ENCODE data around the gene LRCH2.

The LRCH2 gene, protein sequence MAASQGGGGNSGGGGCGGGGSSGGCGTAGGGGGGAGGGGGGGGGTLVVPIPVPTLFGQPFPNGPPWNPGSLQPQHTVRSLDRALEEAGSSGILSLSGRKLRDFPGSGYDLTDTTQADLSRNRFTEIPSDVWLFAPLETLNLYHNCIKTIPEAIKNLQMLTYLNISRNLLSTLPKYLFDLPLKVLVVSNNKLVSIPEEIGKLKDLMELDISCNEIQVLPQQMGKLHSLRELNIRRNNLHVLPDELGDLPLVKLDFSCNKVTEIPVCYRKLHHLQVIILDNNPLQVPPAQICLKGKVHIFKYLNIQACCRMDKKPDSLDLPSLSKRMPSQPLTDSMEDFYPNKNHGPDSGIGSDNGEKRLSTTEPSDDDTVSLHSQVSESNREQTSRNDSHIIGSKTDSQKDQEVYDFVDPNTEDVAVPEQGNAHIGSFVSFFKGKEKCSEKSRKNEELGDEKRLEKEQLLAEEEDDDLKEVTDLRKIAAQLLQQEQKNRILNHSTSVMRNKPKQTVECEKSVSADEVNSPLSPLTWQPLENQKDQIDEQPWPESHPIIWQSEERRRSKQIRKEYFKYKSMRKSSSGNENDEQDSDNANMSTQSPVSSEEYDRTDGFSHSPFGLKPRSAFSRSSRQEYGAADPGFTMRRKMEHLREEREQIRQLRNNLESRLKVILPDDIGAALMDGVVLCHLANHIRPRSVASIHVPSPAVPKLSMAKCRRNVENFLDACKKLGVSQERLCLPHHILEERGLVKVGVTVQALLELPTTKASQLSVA

DNA sequence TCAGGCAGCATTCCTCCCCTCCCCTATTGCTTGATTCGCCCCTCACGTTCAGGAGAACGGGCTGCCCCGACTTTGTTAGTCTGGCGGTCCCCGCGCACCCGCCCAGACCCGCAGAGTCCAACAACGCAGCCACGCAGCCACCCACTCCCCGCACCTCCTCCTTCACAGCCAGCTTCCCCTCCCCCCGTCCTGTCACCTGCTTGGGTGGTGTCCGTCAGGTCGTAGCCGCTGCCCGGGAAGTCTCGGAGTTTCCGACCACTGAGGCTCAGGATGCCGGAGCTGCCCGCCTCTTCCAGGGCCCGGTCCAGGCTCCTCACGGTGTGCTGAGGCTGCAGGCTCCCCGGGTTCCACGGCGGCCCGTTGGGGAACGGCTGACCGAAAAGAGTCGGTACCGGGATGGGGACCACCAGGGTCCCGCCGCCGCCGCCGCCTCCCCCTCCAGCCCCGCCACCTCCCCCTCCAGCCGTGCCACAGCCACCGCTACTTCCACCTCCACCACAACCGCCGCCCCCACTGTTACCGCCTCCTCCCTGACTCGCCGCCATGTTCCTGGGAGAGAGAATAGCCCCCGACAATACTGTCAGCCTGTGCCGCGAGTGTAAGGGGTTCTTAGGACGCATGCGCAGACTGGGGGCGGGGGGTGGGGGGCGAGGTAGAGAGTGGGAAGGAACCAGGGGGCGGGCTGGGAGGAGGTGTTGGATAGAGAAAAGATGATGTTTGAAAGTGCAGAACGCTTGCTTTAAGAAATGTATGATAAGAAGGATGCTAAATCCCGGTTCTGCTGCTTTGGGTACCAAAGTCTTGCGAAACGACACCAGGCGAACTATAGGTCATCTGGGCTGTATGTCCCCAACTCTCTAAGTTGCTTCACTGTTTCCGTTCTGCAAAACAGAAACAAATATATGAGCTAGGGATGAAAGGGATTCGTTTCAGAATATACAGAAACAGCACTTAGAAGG lies at the start of gene LRCH2:
Gene LRCH2, minus strand, starts transcription at position 600 of the 959 bp plus-strand sequence. Its CDS starts 55 bp downstream, at position 545.
- Mint-ChIP-seq H3K27ac (ENCODE audit: low read depth) (no peak within 1 kb of the TSS), H3K9me3 (no peaks in the 10 kb centered on the region), H3K4me1 (no peaks in the 10 kb centered on the region), H3K27me3 (no peaks in the 10 kb centered on the region), H3K36me3 (ENCODE audit: insufficient read depth) (no peaks in the 10 kb centered on the region), H3K4me3 (no peak within 1 kb of the TSS)
- DNase-seq (ENCODE audit: low spot score in 2 of 2) (no peak), ATAC-seq (replicated peaks; ENCODE audit: extremely low read depth, poor library complexity, severe bottlenecking) (no peak)

DNA sequence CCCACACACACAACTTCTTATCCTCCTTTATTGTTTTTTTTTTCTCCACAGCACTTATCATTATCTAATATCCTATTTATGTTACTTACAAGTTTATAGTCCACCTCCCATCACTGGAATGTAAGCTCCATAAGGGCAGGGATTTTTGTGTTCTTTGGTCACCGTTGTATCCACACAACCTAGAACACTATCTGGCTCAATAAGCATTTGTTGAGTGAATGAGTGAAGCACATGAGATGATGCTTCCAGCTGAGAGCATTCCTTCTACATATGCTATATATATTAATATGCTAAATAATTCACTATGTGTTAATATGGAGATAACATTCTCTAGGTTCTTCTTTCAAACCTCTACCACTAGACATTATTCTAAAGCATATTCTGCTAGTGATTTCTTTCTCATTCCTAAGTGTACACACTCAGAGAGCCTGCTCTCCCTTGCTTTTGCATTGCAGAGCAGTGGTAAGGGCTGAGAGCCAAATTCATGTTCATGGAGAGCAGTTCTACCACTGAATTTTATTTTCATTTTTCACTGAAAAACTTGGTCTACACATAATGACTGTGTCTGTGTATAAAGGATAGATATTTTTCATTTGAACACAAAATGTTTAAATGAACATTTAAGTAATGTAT lies 35.3 kb upstream of the LRCH2 start:
- H3K27me3 Mint-ChIP-seq, result no peaks in the 10 kb centered on the region
- no peak for DNase-seq (ENCODE audit: low spot score in 2 of 2)
- H3K27ac Mint-ChIP-seq (ENCODE audit: low read depth), result no peak overlapping the region
- no peaks in the 10 kb centered on the region for H3K9me3 Mint-ChIP-seq
- no peaks in the 10 kb centered on the region for H3K4me1 Mint-ChIP-seq
- H3K36me3 Mint-ChIP-seq (ENCODE audit: insufficient read depth), result no peaks in the 10 kb centered on the region
- ATAC-seq (replicated peaks; ENCODE audit: extremely low read depth, poor library complexity, severe bottlenecking), result no peak
- no peak overlapping the region for H3K4me3 Mint-ChIP-seq

DNA sequence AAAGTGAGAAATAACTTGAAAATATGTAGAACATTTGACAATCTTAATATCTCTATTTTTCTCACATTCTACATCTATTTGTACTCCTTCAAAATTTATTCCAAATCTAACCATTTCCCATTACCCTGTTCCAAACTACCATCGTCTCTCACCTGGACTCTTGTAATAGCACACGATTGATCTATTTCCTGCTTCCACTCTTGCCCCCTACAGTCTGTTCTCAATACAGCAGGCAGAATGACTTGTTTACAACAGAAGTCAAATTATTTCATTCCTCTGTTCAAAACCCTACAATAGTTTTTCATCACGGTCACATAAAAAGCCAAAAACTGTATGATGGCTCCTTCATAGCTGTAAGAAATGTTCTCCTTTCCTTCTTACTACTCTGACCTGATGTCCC lies 34.5 kb upstream of the LRCH2 start:
- Mint-ChIP-seq H3K27ac (ENCODE audit: low read depth) (no peak overlapping the region), H3K27me3 (no peaks in the 10 kb centered on the region), H3K4me3 (no peak overlapping the region), H3K36me3 (ENCODE audit: insufficient read depth) (no peaks in the 10 kb centered on the region), H3K4me1 (no peaks in the 10 kb centered on the region), H3K9me3 (no peaks in the 10 kb centered on the region)
- DNase-seq (ENCODE audit: low spot score in 2 of 2), result no peak
- no peak for ATAC-seq (replicated peaks; ENCODE audit: extremely low read depth, poor library complexity, severe bottlenecking)

DNA sequence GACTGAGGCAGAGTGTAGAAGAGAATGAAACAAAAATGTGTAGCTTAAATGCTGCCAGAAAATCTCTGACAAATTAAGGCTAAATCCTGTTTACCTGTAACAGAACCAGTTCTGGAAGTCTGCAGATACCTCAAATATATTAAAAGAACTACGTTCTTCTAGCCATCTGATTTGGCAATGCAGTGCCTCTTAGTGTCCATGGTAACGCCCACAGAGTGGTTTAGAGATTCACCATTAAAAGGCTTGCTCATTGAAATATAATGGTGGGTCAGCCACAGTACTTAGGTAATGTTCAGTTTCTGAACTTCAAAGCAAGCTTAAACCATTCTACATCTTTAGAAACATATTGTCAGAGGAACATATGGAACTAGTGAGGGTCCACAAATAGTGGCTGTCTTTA lies 32.4 kb upstream of the LRCH2 start:
- no peak for ATAC-seq (replicated peaks; ENCODE audit: extremely low read depth, poor library complexity, severe bottlenecking)
- Mint-ChIP-seq H3K27me3 (no peaks in the 10 kb centered on the region), H3K4me3 (no peak overlapping the region), H3K27ac (ENCODE audit: low read depth) (no peak overlapping the region), H3K4me1 (no peaks in the 10 kb centered on the region), H3K9me3 (no peaks in the 10 kb centered on the region), H3K36me3 (ENCODE audit: insufficient read depth) (no peaks in the 10 kb centered on the region)
- DNase-seq (ENCODE audit: low spot score in 2 of 2), result no peak

DNA sequence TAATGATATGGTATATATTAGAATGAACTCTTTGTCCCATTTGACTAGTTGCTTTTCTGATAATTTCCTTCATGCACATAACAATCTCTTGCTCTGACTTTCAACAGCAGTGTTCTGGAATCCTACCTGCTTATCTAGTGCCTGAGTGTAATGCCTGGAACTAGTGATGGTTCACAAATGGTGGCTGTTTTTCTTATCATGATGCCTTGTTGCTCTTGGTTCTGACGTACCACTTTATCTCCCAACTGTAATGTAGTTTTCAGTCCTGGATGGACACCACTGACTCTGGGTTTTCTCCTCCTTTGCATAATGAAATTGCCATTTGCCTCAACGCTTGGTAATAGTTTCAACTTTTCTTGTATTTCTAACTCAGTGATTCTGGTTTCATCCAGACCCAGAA lies 30.1 kb upstream of the LRCH2 start:
- H3K27me3 Mint-ChIP-seq, result no peaks in the 10 kb centered on the region
- H3K36me3 Mint-ChIP-seq (ENCODE audit: insufficient read depth), result no peaks in the 10 kb centered on the region
- no peak for DNase-seq (ENCODE audit: low spot score in 2 of 2)
- H3K9me3 Mint-ChIP-seq, result no peaks in the 10 kb centered on the region
- H3K4me1 Mint-ChIP-seq, result no peaks in the 10 kb centered on the region
- no peak overlapping the region for H3K27ac Mint-ChIP-seq (ENCODE audit: low read depth)
- H3K4me3 Mint-ChIP-seq, result no peak overlapping the region
- ATAC-seq (replicated peaks; ENCODE audit: extremely low read depth, poor library complexity, severe bottlenecking), result no peak

DNA sequence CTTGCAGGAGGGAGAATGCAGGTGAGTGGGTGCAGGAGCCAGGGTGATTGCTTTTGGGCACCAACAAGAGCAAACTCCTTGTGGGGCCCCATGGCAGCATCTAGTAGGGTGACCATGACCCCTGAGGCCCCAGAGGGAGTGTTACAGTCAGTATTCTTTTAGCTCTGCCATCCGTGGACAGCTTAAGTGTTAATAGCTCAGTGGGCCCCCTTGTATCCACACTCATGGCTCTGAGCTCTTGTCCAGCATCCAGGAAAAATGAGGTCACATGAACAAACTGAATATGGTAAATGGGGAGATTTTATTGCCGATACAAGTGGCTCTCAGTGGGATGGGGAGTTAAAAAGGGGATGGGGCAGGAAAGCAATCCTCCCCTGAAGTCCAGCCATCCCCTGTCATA lies 27.3 kb upstream of the LRCH2 start:
- Mint-ChIP-seq H3K36me3 (ENCODE audit: insufficient read depth) (no peaks in the 10 kb centered on the region), H3K9me3 (peaks cover 10% of the 10 kb centered on the region), H3K27me3 (no peaks in the 10 kb centered on the region), H3K4me3 (no peak overlapping the region), H3K27ac (ENCODE audit: low read depth) (no peak overlapping the region), H3K4me1 (no peaks in the 10 kb centered on the region)
- ATAC-seq (replicated peaks; ENCODE audit: extremely low read depth, poor library complexity, severe bottlenecking), result no peak
- no peak for DNase-seq (ENCODE audit: low spot score in 2 of 2)

DNA sequence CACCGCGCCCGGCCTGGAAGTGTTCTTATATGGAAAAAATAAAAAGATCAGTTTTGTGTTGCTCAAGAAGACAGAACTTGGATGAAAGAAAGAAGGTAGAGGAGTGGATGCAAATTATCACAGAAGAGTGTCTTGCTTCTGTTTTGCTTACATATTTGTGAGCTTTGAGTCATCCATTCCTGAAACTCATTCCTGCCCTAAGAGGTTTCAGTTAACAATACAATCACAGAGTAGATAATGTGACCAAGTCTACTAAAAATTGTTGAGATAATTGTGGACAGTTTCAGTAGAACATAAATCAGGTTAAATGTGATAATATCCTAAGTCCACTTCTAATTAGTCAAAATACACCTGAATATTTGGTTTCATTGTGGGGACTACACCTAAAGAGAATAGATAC lies 26.4 kb upstream of the LRCH2 start:
- Mint-ChIP-seq H3K9me3 (peaks cover 10% of the 10 kb centered on the region), H3K4me3 (no peak overlapping the region), H3K36me3 (ENCODE audit: insufficient read depth) (no peaks in the 10 kb centered on the region), H3K27me3 (no peaks in the 10 kb centered on the region), H3K27ac (ENCODE audit: low read depth) (no peak overlapping the region), H3K4me1 (no peaks in the 10 kb centered on the region)
- no peak for DNase-seq (ENCODE audit: low spot score in 2 of 2)
- ATAC-seq (replicated peaks; ENCODE audit: extremely low read depth, poor library complexity, severe bottlenecking), result no peak

DNA sequence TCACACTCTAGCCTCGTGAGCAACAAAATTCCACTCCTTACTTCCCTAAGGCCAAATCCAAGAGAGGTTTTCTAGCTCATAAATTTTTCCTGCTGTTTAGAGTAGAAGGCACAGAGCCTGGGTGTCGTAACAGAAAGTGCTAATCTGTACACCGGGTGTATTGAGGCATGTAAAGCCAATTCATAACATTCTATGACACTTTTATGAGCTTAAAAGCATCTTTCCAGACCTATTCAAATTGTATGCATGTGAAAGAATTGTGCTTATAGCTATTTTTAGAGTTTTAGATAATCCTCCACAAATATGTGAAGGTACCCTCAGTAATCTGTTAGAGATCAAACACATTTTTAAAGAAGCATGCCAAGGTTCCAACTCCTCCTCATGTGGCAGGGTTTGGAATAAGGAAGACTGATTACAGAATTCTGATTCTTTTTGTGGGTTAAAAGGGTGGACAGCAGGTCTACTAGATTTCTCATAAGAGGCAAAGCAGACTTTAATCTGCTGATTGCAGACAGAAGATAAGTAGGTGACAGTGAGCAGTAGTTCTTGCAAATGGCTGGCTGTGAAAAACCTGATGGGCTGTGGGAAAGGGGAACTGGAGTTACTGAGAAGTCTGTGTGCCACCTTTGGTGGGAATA lies 25.5 kb upstream of the LRCH2 start:
- Mint-ChIP-seq H3K4me3 (no peak overlapping the region), H3K9me3 (peaks cover 10% of the 10 kb centered on the region), H3K27me3 (no peaks in the 10 kb centered on the region), H3K36me3 (ENCODE audit: insufficient read depth) (no peaks in the 10 kb centered on the region), H3K4me1 (no peaks in the 10 kb centered on the region), H3K27ac (ENCODE audit: low read depth) (no peak overlapping the region)
- ATAC-seq (replicated peaks; ENCODE audit: extremely low read depth, poor library complexity, severe bottlenecking) (no peak), DNase-seq (ENCODE audit: low spot score in 2 of 2) (no peak)

DNA sequence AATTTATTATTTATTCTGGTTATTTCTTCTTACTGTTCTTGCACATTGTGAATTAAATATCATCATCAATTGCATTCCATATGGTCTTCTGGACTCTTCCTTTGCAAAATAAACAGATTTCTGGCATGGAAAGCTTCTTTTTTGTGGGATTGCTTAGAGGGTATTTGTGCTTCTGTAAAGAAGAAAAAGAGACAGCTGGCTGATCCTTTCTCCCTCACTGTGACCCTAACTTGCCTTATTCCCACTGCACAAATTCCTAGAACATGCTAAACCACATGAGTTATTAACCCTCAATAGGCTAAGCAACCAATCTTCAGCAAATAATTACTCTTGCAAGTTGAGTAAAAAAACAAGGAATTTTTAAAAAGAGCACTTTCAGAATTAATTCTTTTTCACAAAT lies 23.8 kb upstream of the LRCH2 start:
- DNase-seq (ENCODE audit: low spot score in 2 of 2), result no peak
- Mint-ChIP-seq H3K27ac (ENCODE audit: low read depth) (no peak overlapping the region), H3K27me3 (no peaks in the 10 kb centered on the region), H3K4me1 (no peaks in the 10 kb centered on the region), H3K36me3 (ENCODE audit: insufficient read depth) (no peaks in the 10 kb centered on the region), H3K9me3 (peaks cover 15% of the 10 kb centered on the region), H3K4me3 (no peak overlapping the region)
- no peak for ATAC-seq (replicated peaks; ENCODE audit: extremely low read depth, poor library complexity, severe bottlenecking)

DNA sequence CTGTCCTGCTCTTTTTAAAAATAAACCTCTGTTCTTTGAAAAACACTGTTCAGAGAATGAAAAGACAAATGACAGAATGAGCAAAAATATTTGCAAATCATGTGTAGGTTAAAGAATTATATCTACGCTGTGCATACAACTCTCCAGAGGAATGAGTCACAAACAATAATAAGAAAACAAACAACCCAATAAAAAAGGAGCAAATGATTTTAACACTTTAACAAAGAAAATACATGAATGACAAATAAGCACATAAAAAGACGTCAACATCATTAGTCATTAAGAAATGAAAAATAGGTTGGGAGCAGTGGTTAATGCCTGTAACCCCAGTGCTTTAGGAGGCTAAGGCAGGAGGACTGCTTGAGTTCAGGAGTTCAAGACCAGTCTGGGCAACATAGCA lies 21.1 kb upstream of the LRCH2 start:
- H3K27ac Mint-ChIP-seq (ENCODE audit: low read depth), result no peak overlapping the region

DNA sequence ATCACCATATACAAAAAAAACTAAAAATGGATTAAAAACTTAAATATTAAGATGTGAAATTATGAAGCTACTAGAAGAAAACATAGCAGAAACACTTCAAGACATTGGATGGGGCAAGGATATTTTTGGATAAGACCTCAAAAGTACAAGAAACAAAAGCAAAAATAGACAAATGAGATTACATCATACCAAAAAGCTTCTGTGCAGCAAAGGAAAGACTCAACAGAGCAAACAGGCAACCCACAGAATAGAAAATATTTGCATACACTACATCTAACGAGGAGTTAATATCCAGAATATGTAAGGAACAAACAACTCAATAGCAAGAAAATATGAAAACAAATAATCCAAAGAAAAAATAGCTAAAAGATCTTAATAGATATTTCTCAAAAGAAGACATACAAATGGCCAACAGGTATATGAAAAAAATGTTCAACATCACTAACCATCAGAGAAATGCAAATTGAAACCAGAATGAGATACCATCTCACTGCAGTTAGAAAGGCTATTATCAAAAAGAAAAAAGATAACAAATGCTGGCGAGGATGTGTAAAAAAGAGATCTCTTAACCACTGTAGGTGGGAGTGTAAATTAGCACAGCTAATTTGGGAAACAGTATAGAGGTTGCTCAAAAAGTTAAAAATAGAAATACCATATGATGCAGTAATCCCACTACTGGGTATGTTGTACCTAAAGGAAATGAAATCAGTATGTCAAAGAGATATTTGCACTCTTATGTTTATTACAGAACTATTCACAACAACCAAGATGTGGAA lies 17.8 kb upstream of the LRCH2 start:
- Mint-ChIP-seq H3K4me1 (no peaks in the 10 kb centered on the region), H3K36me3 (ENCODE audit: insufficient read depth) (no peaks in the 10 kb centered on the region), H3K27ac (ENCODE audit: low read depth) (no peak overlapping the region), H3K9me3 (peaks cover 12% of the 10 kb centered on the region), H3K27me3 (no peaks in the 10 kb centered on the region), H3K4me3 (no peak overlapping the region)
- DNase-seq (ENCODE audit: low spot score in 2 of 2) (no peak), ATAC-seq (replicated peaks; ENCODE audit: extremely low read depth, poor library complexity, severe bottlenecking) (no peak)

More for the DNA sequence above, 21.1 kb upstream of the LRCH2 start:
- Mint-ChIP-seq H3K4me3 (no peak overlapping the region), H3K36me3 (ENCODE audit: insufficient read depth) (no peaks in the 10 kb centered on the region), H3K27me3 (no peaks in the 10 kb centered on the region), H3K9me3 (peaks cover 15% of the 10 kb centered on the region), H3K4me1 (no peaks in the 10 kb centered on the region)
- ATAC-seq (replicated peaks; ENCODE audit: extremely low read depth, poor library complexity, severe bottlenecking) (no peak), DNase-seq (ENCODE audit: low spot score in 2 of 2) (no peak)

Measured in central memory CD8-positive, alpha-beta T cell (primary cell).